K562 (cell line): ENCODE measurements around the gene ZMYND19. TPM values are rescaled to one million over a fixed set of nuclear protein-coding genes. Genes with fewer than 3 reads are reported as not detected.

Experiments used
- ATAC-seq: fragments of 200-7000 bp; cut with Tn5 transposase; 3 replicates; pipeline ENCODE4 v1.9.1; 2020; ENCODE audit warnings: moderate library complexity
- BruUV-seq: library from RNA; stranded (reverse); fragments of 400-500 nt; replicated peaks from 2 replicates; lab custom pipeline; 2021; lab: Mats Ljungman, UMichigan
- CTCF ChIA-PET: fragments of 300-600 bp; formaldehyde crosslinking; extraction: SDS; loops from one replicate; lab custom pipeline; 2021; ENCODE audit warnings: low intra/inter-chr PET ratio; lab: Yijun Ruan, JAX
- POLR2A ChIA-PET: fragments of 300-600, 350-650 bp; sonication (Branson Sonifier 250); formaldehyde crosslinking; extraction: SDS; loops from one replicate; lab custom pipeline; 2021; ENCODE audit warnings: antibody characterized with exemption, inconsistent platforms; lab: Yijun Ruan, JAX
- DNase-seq, 4 experiments: peaks; one replicate each; pipeline versions ENCODE4 v3.0.0 to v3.0.0-alpha.2; 2011 to 2018; ENCODE audit warnings: low spot score in 3 of 4, mixed read lengths in 3 of 4; ENCODE audit errors: extremely low read depth in 1 of 4
- FAIRE-seq: peaks from 2 replicates; lab custom pipeline; 2011; peaks lifted over from hg19 to GRCh38; lab: Jason Lieb, UNC
- H2AFZ ChIP-seq: 2 replicates; pipeline ENCODE4 v1.6.0; 2011; ENCODE audit warnings: low read depth, low read length, control low read depth, inconsistent platforms
- H3K27ac ChIP-seq: fragments of 200-600 bp; 3 replicates; pipeline ENCODE4 v1.8.0; 2011; ENCODE audit warnings: low read depth, mild to moderate bottlenecking, control low read depth, inconsistent platforms, low read length, moderate library complexity, mixed read lengths; ENCODE audit errors: extremely low read depth
- H3K27me3 ChIP-seq, 2 experiments: fragments of 300-600 bp in 1 of 2; 2 replicates in 1 of 2; 3 replicates in 1 of 2; pipeline versions ENCODE4 v1.6.0 to v1.8.0; 2011; ENCODE audit warnings: inconsistent platforms in 2 of 2, low read length in 2 of 2, mild to moderate bottlenecking in 1 of 2, mixed read lengths in 1 of 2, moderate library complexity in 1 of 2; ENCODE audit not compliant: control insufficient read depth in 2 of 2, insufficient read depth in 2 of 2
- H3K36me3 ChIP-seq: fragments of 300-600 bp; 3 replicates; pipeline ENCODE4 v1.8.0; 2011; ENCODE audit warnings: mild to moderate bottlenecking, low read length, inconsistent platforms; ENCODE audit not compliant: control insufficient read depth, insufficient read depth
- H3K4me1 ChIP-seq, 2 experiments: fragments of 200-600 bp in 1 of 2; replicated peaks in 1 of 2; 2 replicates in 1 of 2; 3 replicates in 1 of 2; pipeline versions ENCODE4 v1.5.1 to v1.8.0; 2011; ENCODE audit warnings: inconsistent platforms in 2 of 2, low read length in 2 of 2, mild to moderate bottlenecking in 1 of 2, mixed read lengths in 1 of 2, moderate library complexity in 1 of 2; ENCODE audit not compliant: control insufficient read depth in 2 of 2, insufficient read depth in 2 of 2
- H3K4me2 ChIP-seq: 2 replicates; pipeline ENCODE4 v1.6.1; 2011; ENCODE audit warnings: low read length, control low read depth, inconsistent platforms, mixed read lengths; ENCODE audit not compliant: insufficient read depth
- H3K4me3 ChIP-seq: fragments of 200-600 bp; sonication (generic), shearing (Covaris generic); 2 replicates; pipeline ENCODE4 v1.5.1; 2016; ENCODE audit warnings: control low read depth, inconsistent platforms
- H3K79me2 ChIP-seq: fragments of 200-600 bp; 3 replicates; pipeline ENCODE4 v1.8.0; 2011; ENCODE audit warnings: low read length, inconsistent platforms; ENCODE audit not compliant: control insufficient read depth, insufficient read depth
- H3K9ac ChIP-seq, 2 experiments: 2 replicates each; pipeline versions ENCODE4 v1.6.0 to v1.6.1; 2011; ENCODE audit warnings: low read depth in 2 of 2, low read length in 2 of 2, control low read depth in 1 of 2, inconsistent platforms in 1 of 2, mild to moderate bottlenecking in 1 of 2, mixed read lengths in 1 of 2; ENCODE audit not compliant: insufficient read depth in 1 of 2
- H3K9me1 ChIP-seq: one replicate; pipeline ENCODE4 v1.6.0; 2011; ENCODE audit warnings: inconsistent platforms, mild to moderate bottlenecking, low read length, moderate library complexity; ENCODE audit not compliant: control insufficient read depth, insufficient read depth
- H3K9me3 ChIP-seq: replicated peaks from 2 replicates; pipeline ENCODE4 v1.5.1; 2011; ENCODE audit warnings: low read depth, low read length, inconsistent platforms; ENCODE audit not compliant: control insufficient read depth, insufficient read depth
- H4K20me1 ChIP-seq: replicated peaks from 2 replicates; pipeline ENCODE4 v1.6.1; 2011; ENCODE audit warnings: low read length, inconsistent platforms, mixed read lengths; ENCODE audit not compliant: control insufficient read depth, insufficient read depth
- CCNT2 ChIP-seq: IDR thresholded peaks from 2 replicates; pipeline ENCODE4 v1.6.1; 2011; ENCODE audit warnings: borderline replicate concordance, low read depth, mild to moderate bottlenecking, moderate library complexity, mixed read lengths, low read length; ENCODE audit not compliant: insufficient read length; ENCODE audit errors: extremely low read depth
- HES1 ChIP-seq: fragments of 450-650 bp; IDR thresholded peaks from 2 replicates; pipeline ENCODE4 v1.6.1; 2016; ENCODE audit warnings: low read depth, mild to moderate bottlenecking, moderate library complexity
- HNRNPL ChIP-seq: fragments of 200-400 bp; formaldehyde crosslinking; IDR thresholded peaks from 2 replicates; pipeline ENCODE4 v1.6.1; 2017; ENCODE audit warnings: low read depth, mild to moderate bottlenecking, low read length
- POLR2G ChIP-seq: fragments of 200-400 bp; formaldehyde crosslinking; IDR thresholded peaks from 2 replicates; pipeline ENCODE4 v1.6.1; 2017; ENCODE audit warnings: low read depth, mild to moderate bottlenecking, antibody characterized with exemption, low read length, moderate library complexity
- RBFOX2 ChIP-seq: fragments of 200-400 bp; formaldehyde crosslinking; IDR thresholded peaks from 2 replicates; pipeline ENCODE4 v1.6.1; 2017; ENCODE audit warnings: low read depth, mild to moderate bottlenecking, low read length, moderate library complexity
- WGBS: fragments of 100-300 bp; shearing (Covaris generic); methylation state at CpG from one replicate; pipeline ENCODE4 v1.1.6; 2016; ENCODE audit warnings: low coverage, mixed read lengths; ENCODE audit not compliant: insufficient coverage; ENCODE audit errors: missing lambda C conversion rate; 5-methylcytosine and 5-hydroxymethylcytosine counted together
- in situ Hi-C: fragments of 300-500 bp; cut with MboI; formaldehyde crosslinking; loops from 4 replicates; pipeline ENCODE4 v1.15.0; 2018; ENCODE audit warnings: inconsistent platforms, mixed read lengths
- intact Hi-C: fragments of 100-400 bp; cut with micrococcal nuclease; formaldehyde crosslinking; loops from 2 replicates; pipeline ENCODE4 v1.14.2; 2022
- polyA plus RNA-seq, 8 experiments: library from polyadenylated mRNA; depleted of rRNA in 4 of 8; stranded (reverse) in 5 of 8; unstranded in 3 of 8; fragments of >200 nt; fragmentation: Nextera tagmentation in 2 of 8; fragmentation: Illumina TruSeq in 1 of 8; extraction: Ambion mirVana in 2 of 8; extraction: Trizol in 1 of 8; gene quantifications; 2 replicates each; pipeline versions ENCODE4 v1.2.1 to v1.2.3, GENCODE V29; 2011 to 2014; ENCODE audit warnings: inconsistent platforms in 1 of 8, missing spikeins in 1 of 8
- total RNA-seq, 7 experiments: library from RNA; depleted of rRNA in 6 of 7; stranded (reverse); fragments of >200 nt in 6 of 7; fragmentation: Illumina TruSeq in 2 of 7; extraction: Trizol in 2 of 7; gene quantifications; 2 replicates each; pipeline versions ENCODE4 v1.2.1 to v1.2.3, GENCODE V29; 2011 to 2021; ENCODE audit warnings: low replicate concordance in 1 of 7
- TF ChIP-seq, protein P1 (sequence below): sonication (generic); formaldehyde crosslinking; IDR thresholded peaks from 2 replicates; pipeline ENCODE4 v1.8.1; 2023; ENCODE audit warnings: mild to moderate bottlenecking, missing genetic modification reagents

ZMYND19 gene
- total and polyA plus RNA-seq, 9 of the 15 experiments (the other 6 are each of a cell fraction or from before 2014, with no cell fraction given) = 1.0 to 86.7 (median 44.0) TPM

GRCh38 chr9:137614631-137615386 is 24.5 kb upstream of the ZMYND19 start:
- ChIA-PET CTCF (no interaction called here), POLR2A (interaction anchor here (0.6 kb wide), 1 partner anchor 26 kb away, joined by 3 read pairs; no protein-coding TSS in a partner anchor)
- ATAC-seq = no peak
- DNase-seq = no peak
- Histone ChIP-seq H3K27me3 (no peaks in the 10 kb centered on the region), H3K79me2 (peaks cover 33% of the 10 kb centered on the region), H3K9me3 (no peaks in the 10 kb centered on the region), H3K9me1 (peaks cover 6% of the 10 kb centered on the region), H3K36me3 (peaks cover 47% of the 10 kb centered on the region), H2AFZ (no peak overlapping the region), H3K4me3 (no peak overlapping the region), H4K20me1 (no peaks in the 10 kb centered on the region; the same call in 1 of the 2 replicates), H3K4me1 (peaks cover 23 to 61% of the 10 kb centered on the region in 2 experiments; a peak in 4 of 5 replicates), H3K27ac (no peak overlapping the region), H3K4me2 (no peak overlapping the region), H3K9ac (no peak overlapping the region)
- no peak for FAIRE-seq
- BruUV-seq = no TSS peak
- 94% methylated on average over 22 of the region's 25 CpGs for WGBS
- intact Hi-C loops (no loop called here), in situ Hi-C loops (no loop called here)
- TF ChIP-seq, protein P1, sequence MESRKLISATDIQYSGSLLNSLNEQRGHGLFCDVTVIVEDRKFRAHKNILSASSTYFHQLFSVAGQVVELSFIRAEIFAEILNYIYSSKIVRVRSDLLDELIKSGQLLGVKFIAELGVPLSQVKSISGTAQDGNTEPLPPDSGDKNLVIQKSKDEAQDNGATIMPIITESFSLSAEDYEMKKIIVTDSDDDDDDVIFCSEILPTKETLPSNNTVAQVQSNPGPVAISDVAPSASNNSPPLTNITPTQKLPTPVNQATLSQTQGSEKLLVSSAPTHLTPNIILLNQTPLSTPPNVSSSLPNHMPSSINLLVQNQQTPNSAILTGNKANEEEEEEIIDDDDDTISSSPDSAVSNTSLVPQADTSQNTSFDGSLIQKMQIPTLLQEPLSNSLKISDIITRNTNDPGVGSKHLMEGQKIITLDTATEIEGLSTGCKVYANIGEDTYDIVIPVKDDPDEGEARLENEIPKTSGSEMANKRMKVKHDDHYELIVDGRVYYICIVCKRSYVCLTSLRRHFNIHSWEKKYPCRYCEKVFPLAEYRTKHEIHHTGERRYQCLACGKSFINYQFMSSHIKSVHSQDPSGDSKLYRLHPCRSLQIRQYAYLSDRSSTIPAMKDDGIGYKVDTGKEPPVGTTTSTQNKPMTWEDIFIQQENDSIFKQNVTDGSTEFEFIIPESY = peak; percentile 82
- TF ChIP-seq HES1 (no peak), RBFOX2 (peak; percentile 53), HNRNPL (peak; percentile 23; the same call in 1 of the 2 replicates), CCNT2 (no peak), POLR2G (peak; percentile 19; the same call in 1 of the 2 replicates)
